HG03108 (cell line): Measurements from ENCODE around the gene SLC9A8.

Experiments
- ATAC-seq: cut with Tn5 transposase; IDR thresholded peaks from one replicate; pipeline ENCODE4 v1.9.1; 2021; ENCODE audit warnings: moderate library complexity; ENCODE audit not compliant: unreplicated experiment

Gene SLC9A8

DNA sequence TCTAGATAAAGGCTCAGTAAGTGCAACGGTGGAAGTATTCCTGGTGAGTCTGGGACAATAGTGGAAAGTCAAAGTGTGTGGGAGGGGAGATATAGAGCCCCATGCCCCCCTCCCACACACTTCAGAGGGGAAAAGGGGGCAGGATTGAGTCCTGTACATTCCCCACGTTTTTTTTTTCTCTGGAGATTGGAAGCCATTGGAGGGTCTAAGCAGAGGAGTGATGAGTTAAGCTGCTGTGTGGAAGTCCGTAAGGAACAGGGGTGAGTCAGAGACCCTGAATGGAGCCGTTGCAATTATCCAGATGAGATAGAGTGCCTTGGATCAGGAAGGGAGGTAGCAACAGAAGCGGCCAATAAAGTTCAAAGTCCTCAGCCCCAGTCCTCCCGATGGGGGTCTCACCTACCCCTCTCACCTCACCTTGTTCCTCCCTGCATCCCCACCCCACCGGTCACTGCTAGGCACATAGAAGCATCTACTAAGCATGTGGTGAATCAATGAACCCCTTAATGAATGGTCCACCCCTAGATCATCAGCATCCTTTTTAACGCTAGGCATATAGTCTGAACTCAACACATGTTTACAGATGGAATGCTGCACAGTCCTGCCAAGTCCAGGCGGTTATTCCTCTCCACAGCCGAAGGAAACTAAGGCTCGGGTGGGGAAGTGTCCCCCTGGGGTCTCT lies 662 bp upstream of the SLC9A8 start:
- ATAC-seq: peak; percentile 3

GRCh38 chr20:49813305-49813974 lies 812 bp downstream of the SLC9A8 start:
- no peak for ATAC-seq

- no peak for ATAC-seq
Measured at GRCh38 chr20:49814057-49814694, 1.5 kb downstream of the SLC9A8 start.

DNA sequence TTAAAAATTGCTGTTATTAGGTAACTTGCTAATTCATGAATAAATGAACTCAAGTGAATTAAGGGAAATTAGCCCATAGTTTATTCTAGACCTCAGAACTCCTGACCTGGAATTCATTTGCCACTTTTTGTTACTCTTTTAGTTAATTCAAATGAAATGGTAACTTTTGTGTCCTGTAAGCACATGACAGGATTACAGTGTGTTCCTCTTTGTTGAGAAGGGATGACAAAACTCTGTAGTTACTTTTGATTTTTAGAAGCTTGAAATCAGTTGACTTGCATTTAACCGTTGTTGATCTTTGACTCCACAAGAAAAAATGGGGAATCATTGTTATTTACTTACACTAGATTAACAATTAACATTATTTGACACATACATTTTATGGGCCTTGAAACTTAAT lies 6.2 kb downstream of the SLC9A8 start:
- no peak for ATAC-seq

DNA sequence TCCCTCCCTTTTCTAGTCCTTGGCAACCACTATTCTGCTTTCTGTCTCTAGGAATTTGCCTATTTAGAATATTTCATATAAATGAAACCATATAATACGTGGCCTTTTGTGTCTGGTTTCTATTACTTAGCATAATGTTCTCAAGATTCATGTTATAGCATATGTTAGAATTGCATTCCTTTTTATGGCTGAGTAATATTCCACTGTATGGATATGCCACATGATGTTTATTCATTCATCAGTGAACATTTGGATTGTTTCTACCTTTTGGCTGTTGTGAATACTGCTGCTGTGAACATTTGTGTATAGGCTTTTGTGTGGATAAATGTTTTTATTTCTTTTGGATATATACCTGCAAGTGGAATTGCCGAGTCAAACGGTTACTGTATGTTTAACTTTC lies 7.1 kb downstream of the SLC9A8 start:
- ATAC-seq: no peak

- no peak for ATAC-seq
Measured at GRCh38 chr20:49821381-49821780, 8.8 kb downstream of the SLC9A8 start.

- ATAC-seq: no peak
Measured at GRCh38 chr20:49821870-49822331, 9.3 kb downstream of the SLC9A8 start.

DNA sequence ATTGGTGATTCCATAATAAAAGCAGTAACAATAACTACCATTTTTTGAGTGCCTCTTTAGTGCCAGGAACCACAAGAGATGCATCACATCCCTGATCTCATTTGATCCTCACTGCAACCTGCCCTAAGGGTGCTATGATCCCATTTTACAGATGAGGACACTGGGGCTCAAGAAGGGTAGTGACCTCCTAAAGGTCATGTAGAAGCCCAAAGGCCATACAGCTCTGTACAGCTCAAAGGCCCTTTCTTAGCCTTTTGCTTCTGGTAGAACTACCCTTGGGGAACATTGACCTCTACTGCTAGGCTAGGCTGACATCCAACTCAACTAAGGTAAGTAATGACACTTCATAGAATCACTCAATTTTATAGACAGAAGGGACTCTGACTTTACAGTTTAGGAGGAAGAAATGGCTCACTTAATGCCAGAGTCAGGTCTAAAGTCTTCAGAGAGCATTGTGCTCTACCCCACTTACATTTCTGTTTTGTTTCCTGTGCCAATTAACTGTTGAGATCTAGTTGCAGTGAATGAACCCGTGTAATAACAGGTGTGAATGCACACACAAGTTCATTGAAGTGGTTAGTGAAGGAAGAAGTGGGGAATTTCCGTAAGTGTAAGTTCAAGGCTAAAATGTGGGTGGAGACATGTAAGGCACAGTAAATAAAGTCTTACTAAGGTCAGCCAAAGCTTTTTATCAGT lies 10.7 kb downstream of the SLC9A8 start:
- ATAC-seq: no peak

DNA sequence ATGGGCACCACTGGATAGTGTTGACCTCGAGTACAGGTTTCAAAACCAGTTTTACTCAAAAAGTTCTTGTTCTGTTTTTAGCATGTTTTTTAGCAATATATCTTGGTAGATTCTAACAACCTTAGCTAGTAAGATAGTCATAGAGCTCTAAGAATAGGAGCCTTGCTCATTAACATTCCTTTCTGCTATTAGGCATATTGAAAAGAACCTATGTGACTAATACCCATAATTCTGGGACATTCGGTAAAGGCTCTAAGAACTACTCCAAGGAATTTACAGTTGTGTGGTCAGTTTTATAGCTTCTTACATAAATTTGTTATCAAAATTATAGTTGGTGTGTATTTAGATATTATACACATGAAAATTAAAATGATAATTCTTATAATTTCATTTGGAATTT lies 11.6 kb downstream of the SLC9A8 start:
- ATAC-seq: no peak

DNA sequence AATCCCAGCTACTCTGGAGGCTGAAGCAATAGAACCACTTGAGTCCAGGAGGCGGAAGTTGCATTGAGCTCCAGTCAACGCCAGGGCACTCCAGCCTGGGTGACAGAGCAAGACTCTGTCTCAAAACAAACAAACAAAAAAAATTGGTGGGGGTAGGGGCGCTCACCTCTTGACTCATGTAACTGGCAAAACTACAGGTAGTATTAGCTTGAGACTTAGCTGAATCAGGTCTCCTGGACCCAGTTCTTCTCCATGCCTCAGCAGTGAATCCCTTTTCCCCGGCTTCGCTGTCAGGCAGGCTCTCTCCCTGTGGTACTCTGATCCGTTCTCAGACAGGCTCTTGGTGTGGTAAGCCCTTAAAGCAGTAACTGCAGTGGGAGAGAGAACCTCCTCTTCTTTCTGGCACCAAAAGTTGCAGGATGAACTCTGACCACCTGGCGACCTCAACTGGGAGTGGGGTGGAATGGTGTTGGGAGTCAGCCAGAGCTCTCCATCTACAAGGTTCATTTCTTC lies 12.9 kb downstream of the SLC9A8 start:
- no peak for ATAC-seq

GRCh38 chr20:49831022-49831769 lies 18.6 kb downstream of the SLC9A8 start:
- no peak for ATAC-seq

DNA sequence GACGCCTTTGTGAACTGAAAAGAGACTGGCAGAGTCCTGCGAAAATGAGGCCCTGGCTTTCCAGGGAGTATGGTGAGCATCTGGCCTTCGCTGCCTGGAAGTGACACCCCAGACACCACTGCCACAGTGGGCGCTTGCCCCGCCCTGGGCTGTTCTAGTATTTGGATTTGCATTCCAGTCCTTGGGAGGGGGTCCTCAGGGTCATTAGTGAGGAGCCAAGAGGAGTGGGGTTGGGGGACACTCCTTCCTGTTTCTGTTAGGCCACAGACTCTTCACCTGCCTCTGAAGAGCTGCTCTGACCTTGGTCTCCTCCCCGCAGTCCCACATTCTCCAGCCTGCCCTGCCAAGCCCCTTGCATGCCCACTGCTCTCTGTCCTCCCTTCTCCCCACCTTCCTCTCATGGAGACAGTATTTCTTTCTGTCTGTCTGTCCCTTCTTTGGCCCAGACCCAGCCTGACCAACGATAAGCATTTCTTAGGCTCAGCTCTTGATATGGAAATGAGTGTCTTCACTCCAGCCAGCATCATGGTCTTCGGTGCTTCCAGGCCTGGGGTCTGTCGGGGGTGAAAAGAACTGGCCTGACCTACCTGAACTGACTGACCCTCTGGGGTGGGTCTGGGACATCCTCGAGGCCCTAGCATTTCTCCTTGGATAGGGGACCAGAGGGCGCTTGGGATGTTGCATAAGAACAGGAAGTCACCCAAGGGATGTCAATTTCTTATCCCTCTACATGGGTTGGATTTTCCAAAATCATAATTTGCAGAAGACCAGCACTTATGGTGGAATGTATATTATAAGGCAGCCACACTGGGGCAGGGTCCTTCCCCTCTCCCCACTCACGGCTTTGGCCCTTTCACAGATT lies 19.4 kb downstream of the SLC9A8 start:
- no peak for ATAC-seq

- ATAC-seq: no peak
Measured at GRCh38 chr20:49832632-49833327, 20.2 kb downstream of the SLC9A8 start.

DNA sequence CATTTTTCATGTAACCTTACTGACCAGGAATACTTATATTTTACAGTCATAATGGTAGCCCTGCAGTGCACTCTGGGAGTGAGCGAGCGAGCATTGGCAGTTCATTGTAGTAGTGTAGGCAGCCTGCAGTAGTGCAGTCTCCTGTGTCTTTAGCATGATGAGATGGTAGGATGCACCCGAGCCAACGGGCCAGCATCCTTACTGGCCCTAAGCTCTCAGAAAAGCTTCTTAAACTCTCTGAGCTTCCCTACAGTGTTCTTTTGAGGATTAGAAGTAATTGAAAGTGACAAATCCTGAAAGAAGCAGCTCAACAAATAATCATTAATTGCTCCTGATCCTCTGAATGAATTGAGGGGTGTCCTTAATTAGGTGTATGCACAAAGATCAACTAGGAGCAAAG lies 20.9 kb downstream of the SLC9A8 start:
- no peak for ATAC-seq

- ATAC-seq: no peak
Measured at GRCh38 chr20:49835031-49835430, 22.4 kb downstream of the SLC9A8 start.

GRCh38 chr20:49838546-49838945 lies 25.9 kb downstream of the SLC9A8 start:
- ATAC-seq: no peak

DNA sequence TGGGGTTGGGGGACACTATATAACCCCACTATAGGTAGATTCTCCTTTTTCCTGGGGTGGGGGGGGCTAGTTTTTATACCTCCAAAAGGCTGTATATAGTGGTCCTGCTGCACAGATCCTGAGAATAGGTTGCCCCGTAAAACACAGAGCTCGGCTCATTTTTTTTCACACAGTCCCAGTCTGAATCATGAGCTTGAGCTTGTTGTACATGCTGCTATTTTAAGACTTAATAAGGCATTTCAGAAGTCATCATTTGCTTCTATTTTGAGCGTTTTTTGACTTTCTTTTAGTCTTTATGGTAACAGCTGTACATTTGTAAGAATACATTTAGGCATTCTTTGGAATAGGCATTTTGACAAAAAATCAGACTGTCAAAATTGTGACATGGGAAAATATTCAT lies 30.5 kb downstream of the SLC9A8 start:
- ATAC-seq: no peak

- no peak for ATAC-seq
Measured at GRCh38 chr20:49843770-49844380, 31.2 kb downstream of the SLC9A8 start.

DNA sequence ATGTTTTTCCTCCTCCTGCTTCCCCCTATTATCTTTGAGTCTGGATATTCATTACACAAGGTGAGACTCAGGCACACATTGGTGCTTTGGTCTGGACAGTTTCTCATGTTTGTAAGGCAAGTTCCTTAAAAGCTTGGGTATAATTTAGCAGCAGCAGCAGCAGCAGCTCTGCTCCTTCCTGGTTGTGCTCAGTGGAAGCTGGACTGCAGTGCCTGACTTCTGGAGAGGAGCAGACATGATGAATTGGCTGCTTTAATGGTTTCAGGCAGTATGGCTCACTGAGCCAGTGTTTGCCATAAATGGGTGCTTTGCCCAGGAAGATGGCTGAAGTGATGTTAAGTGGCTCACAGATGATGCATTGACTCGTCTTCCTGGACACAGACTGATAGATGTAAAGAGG lies 32.4 kb downstream of the SLC9A8 start:
- no peak for ATAC-seq
